Endodermal cell (in vitro differentiated cells): ENCODE results near the gene SOCS1. TPM values are rescaled to one million over a fixed set of nuclear protein-coding genes. Genes with fewer than 3 reads are reported as not detected.

Experiments used
- DNase-seq: peaks from one replicate; pipeline ENCODE4 v3.0.0-alpha.2; 2017
- H3K27ac ChIP-seq: 2 replicates; pipeline ENCODE4 v1.5.1; 2013; ENCODE audit warnings: mild to moderate bottlenecking, low read depth, low read length, moderate library complexity
- H3K27me3 ChIP-seq: 2 replicates; pipeline ENCODE4 v1.6.1; 2013; ENCODE audit warnings: mild to moderate bottlenecking, low read length, moderate library complexity; ENCODE audit not compliant: insufficient read depth, control insufficient read depth, poor library complexity, severe bottlenecking
- H3K36me3 ChIP-seq: 2 replicates; pipeline ENCODE4 v1.7.0; 2013; ENCODE audit warnings: mild to moderate bottlenecking, low read length, moderate library complexity; ENCODE audit not compliant: control insufficient read depth, insufficient read depth
- H3K4me1 ChIP-seq: one replicate; pipeline ENCODE4 v1.7.0; 2013; ENCODE audit warnings: low read length; ENCODE audit not compliant: control insufficient read depth, insufficient read depth
- H3K4me3 ChIP-seq: 2 replicates; pipeline ENCODE4 v1.5.1; 2013; ENCODE audit warnings: mild to moderate bottlenecking, low read length, moderate library complexity
- H3K9ac ChIP-seq: 2 replicates; pipeline ENCODE4 v1.6.1; 2013; ENCODE audit warnings: mild to moderate bottlenecking, low read length, moderate library complexity; ENCODE audit not compliant: poor library complexity, severe bottlenecking; ENCODE audit errors: extremely low read depth
- H3K9me3 ChIP-seq: 2 replicates; pipeline ENCODE4 v1.6.1; 2013; ENCODE audit warnings: mild to moderate bottlenecking, low read length, moderate library complexity; ENCODE audit not compliant: control insufficient read depth
- H3K27ac Mint-ChIP-seq: 2 replicates; pipeline ENCODE4 v1.8.0; 2020; ENCODE audit warnings: mixed read lengths
- H3K27me3 Mint-ChIP-seq: 2 replicates; pipeline ENCODE4 v1.8.0; 2021; ENCODE audit warnings: mild to moderate bottlenecking, mixed read lengths; ENCODE audit not compliant: insufficient read depth
- H3K36me3 Mint-ChIP-seq: 2 replicates; pipeline ENCODE4 v1.8.0; 2020; ENCODE audit warnings: low read depth, mixed read lengths
- H3K4me1 Mint-ChIP-seq: 2 replicates; pipeline ENCODE4 v1.8.0; 2020; ENCODE audit warnings: mixed read lengths
- H3K4me3 Mint-ChIP-seq: 2 replicates; pipeline ENCODE4 v1.8.0; 2020; ENCODE audit warnings: mild to moderate bottlenecking, moderate library complexity, mixed read lengths
- H3K9me3 Mint-ChIP-seq: 2 replicates; pipeline ENCODE4 v1.8.0; 2020; ENCODE audit warnings: mild to moderate bottlenecking, mixed read lengths
- WGBS, 2 experiments: methylation state at CpG; one replicate each; pipeline versions ENCODE4 v1.1.5 to v1.1.7; 2013; ENCODE audit warnings: missing lambda C conversion rate in 2 of 2, mixed read lengths in 1 of 2; ENCODE audit not compliant: insufficient coverage in 1 of 2, insufficient read length in 1 of 2; 5-methylcytosine and 5-hydroxymethylcytosine counted together
- total RNA-seq, 2 donors: library from RNA; stranded (reverse); fragmentation: NEBNext Ultra II Directional in 1 of 2; extraction: Animal tissue kit (Norgen Biotek cat#: 25700) in 1 of 2; gene quantifications; 2 replicates in 1 of 2; 3 replicates in 1 of 2; pipeline ENCODE4 v1.2.1, GENCODE V29; 2021
- TF ChIP-seq, protein P1 (sequence below): fragments of 200-600 bp; sonication (generic); conservative IDR thresholded peaks from 2 replicates; pipeline ENCODE4 v1.5.0; 2021; ENCODE audit warnings: antibody characterized with exemption, mild to moderate bottlenecking

The SOCS1 gene
- total RNA-seq, 2 donors from 2014 or later: 5.6 to 7.2 TPM

DNA sequence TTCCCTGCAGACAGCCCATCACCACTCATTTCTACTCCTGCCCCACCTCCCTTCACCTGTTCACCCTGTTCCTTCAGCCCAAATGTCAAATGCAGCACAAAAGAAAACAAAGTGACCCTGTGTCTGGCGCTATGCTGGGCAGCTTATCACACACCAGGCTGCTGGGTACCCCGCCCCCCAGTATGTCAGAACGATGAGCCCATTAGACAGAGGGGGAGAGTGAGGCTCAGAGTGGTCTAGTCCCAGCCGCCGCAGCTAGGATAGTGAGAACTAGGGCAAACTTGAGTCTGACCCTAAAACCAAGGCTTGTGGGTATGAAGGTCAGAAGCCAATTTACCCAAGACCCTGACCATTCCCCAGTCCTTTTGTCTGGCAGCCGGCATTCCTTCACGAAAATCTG lies 9.1 kb upstream of the SOCS1 start:
- WGBS, 2 experiments: 92 to 95% methylated on average over 7 of the region's 7 CpGs
- Histone ChIP-seq H3K36me3 (no peaks in the 10 kb centered on the region), H3K4me3 (no peak overlapping the region), H3K4me1 (no peaks in the 10 kb centered on the region), H3K27me3 (no peaks in the 10 kb centered on the region), H3K27ac (no peak overlapping the region), H3K9me3 (no peaks in the 10 kb centered on the region), H3K9ac (no peak overlapping the region)
- H3K4me1 Mint-ChIP-seq: no peaks in the 10 kb centered on the region
- DNase-seq: no peak
- no peaks in the 10 kb centered on the region for H3K36me3 Mint-ChIP-seq
- TF ChIP-seq, protein P1, sequence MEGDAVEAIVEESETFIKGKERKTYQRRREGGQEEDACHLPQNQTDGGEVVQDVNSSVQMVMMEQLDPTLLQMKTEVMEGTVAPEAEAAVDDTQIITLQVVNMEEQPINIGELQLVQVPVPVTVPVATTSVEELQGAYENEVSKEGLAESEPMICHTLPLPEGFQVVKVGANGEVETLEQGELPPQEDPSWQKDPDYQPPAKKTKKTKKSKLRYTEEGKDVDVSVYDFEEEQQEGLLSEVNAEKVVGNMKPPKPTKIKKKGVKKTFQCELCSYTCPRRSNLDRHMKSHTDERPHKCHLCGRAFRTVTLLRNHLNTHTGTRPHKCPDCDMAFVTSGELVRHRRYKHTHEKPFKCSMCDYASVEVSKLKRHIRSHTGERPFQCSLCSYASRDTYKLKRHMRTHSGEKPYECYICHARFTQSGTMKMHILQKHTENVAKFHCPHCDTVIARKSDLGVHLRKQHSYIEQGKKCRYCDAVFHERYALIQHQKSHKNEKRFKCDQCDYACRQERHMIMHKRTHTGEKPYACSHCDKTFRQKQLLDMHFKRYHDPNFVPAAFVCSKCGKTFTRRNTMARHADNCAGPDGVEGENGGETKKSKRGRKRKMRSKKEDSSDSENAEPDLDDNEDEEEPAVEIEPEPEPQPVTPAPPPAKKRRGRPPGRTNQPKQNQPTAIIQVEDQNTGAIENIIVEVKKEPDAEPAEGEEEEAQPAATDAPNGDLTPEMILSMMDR: no peak
- H3K27ac Mint-ChIP-seq: no peak overlapping the region
- H3K27me3 Mint-ChIP-seq: peaks cover 4% of the 10 kb centered on the region
- H3K9me3 Mint-ChIP-seq: no peaks in the 10 kb centered on the region
- H3K4me3 Mint-ChIP-seq: no peak overlapping the region

DNA sequence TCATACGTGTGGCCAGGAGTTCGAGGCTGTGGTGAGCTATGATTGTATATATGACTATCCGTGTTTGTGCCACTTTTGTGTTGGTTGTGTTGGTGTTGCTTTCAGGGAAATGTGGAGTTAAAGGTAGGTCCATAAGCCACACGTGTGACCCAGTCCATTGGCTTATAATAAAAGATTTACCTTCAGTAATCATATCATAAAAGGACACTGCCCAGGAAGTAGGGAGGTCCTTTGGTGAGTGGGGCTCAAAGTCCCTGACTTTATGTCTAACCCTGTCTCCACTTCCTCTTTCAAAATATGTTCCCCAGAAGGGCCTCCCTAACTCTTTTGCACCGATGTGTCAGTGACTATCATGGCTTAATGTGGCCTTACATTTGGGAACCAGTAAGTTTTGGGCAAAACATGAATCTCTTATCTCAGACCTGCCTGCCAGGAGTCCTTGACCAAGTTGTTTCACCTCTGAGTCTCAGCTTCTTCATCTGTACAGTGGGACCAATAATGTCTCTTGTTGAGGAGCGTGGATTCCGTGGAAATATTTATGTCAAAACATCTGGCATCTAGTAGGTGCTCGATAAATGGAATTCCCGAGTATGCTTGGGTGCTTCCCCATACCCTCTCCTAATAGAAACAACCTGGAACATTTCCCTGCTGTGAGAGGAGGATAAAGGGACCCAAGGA lies 8.3 kb upstream of the SOCS1 start:
- no peaks in the 10 kb centered on the region for H3K27me3 ChIP-seq
- Mint-ChIP-seq H3K27ac (no peak overlapping the region), H3K4me1 (no peaks in the 10 kb centered on the region), H3K27me3 (peaks cover 6% of the 10 kb centered on the region), H3K4me3 (no peak overlapping the region), H3K36me3 (no peaks in the 10 kb centered on the region), H3K9me3 (no peaks in the 10 kb centered on the region)
- no peaks in the 10 kb centered on the region for H3K36me3 ChIP-seq
- no peak overlapping the region for H3K9ac ChIP-seq
- DNase-seq: no peak
- WGBS, 2 experiments: 85 to 100% methylated on average over 1 to 9 of the region's 9 CpGs
- TF ChIP-seq, protein P1: no peak
- H3K4me1 ChIP-seq: no peaks in the 10 kb centered on the region
- H3K4me3 ChIP-seq: no peak overlapping the region
- no peaks in the 10 kb centered on the region for H3K9me3 ChIP-seq
- no peak overlapping the region for H3K27ac ChIP-seq

DNA sequence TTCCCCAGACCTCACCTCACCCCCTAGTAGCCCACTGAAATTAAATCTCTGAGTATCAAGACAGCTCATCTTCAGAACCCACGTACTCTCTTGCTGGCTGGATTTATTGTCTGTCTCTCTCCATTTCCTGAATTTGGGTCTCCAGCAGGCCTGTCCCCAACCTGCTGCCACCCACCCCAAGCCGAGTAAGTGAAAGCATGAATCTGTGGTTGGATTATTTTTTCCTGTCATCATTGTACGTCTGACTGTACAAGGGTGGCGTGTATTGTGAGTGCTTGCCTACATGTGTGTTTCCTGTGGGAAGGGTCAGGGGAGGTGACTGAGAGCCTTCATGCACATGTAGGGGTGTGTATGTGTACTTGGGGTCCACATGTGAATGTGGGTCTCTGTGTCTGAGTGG lies 7.7 kb upstream of the SOCS1 start:
- Histone ChIP-seq H3K4me1 (no peaks in the 10 kb centered on the region), H3K27ac (no peak overlapping the region), H3K36me3 (no peaks in the 10 kb centered on the region), H3K4me3 (no peak overlapping the region), H3K27me3 (no peaks in the 10 kb centered on the region), H3K9me3 (no peaks in the 10 kb centered on the region), H3K9ac (no peak overlapping the region)
- no peaks in the 10 kb centered on the region for H3K9me3 Mint-ChIP-seq
- H3K4me3 Mint-ChIP-seq: no peak overlapping the region
- no peak overlapping the region for H3K27ac Mint-ChIP-seq
- no peaks in the 10 kb centered on the region for H3K4me1 Mint-ChIP-seq
- H3K36me3 Mint-ChIP-seq: no peaks in the 10 kb centered on the region
- peaks cover 6% of the 10 kb centered on the region for H3K27me3 Mint-ChIP-seq
- no peak for DNase-seq
- 87 to 89% methylated on average over 2 to 4 of the region's 4 CpGs for WGBS, 2 experiments
- TF ChIP-seq, protein P1: no peak
